GM12878 (cell line): ENCODE results near the gene DBN1. TPM values are rescaled to one million over a fixed set of nuclear protein-coding genes. Genes with fewer than 3 reads are reported as not detected.
A peak's percentile ranks its signal among the peaks of the same experiment; 100 is the strongest.

Experiments
- ATF2 ChIP-seq: IDR thresholded peaks from 2 replicates; pipeline ENCODE4 v1.6.1; 2012; ENCODE audit warnings: low read length, inconsistent platforms
- BMI1 ChIP-seq: fragments of 450-650 bp; IDR thresholded peaks from 2 replicates; pipeline ENCODE4 v1.6.1; 2016; ENCODE audit warnings: mild to moderate bottlenecking, moderate library complexity, borderline replicate concordance
- CBX3 ChIP-seq: fragments of 200-600 bp; sonication (generic); IDR thresholded peaks from 2 replicates; pipeline ENCODE4 v1.6.1; 2016; ENCODE audit warnings: low read depth, borderline replicate concordance
- CHD2 ChIP-seq: IDR thresholded peaks from 2 replicates; pipeline ENCODE4 v1.6.1; 2011; ENCODE audit warnings: low read depth, low read length, improper control_type of control experiment, borderline replicate concordance
- ETV6 ChIP-seq, 2 experiments: fragments of 450-650 bp in 1 of 2; IDR thresholded peaks in 1 of 2; conservative IDR thresholded peaks in 1 of 2; 2 replicates each; pipeline ENCODE4 v1.6.1; 2014; ENCODE audit warnings: antibody characterized with exemption in 1 of 2, borderline replicate concordance in 1 of 2, low read depth in 1 of 2, mild to moderate bottlenecking in 1 of 2, moderate library complexity in 1 of 2
- GATAD2B ChIP-seq: fragments of 450-650 bp; conservative IDR thresholded peaks from 2 replicates; pipeline ENCODE4 v1.6.1; 2017; ENCODE audit warnings: low read depth, mild to moderate bottlenecking, moderate library complexity
- IRF5 ChIP-seq: fragments of 450-650 bp; IDR thresholded peaks from 2 replicates; pipeline ENCODE4 v1.6.1; 2017; ENCODE audit warnings: borderline replicate concordance
- KDM1A ChIP-seq: fragments of 200-600 bp; sonication (generic); IDR thresholded peaks from 2 replicates; pipeline ENCODE4 v1.6.1; 2016; ENCODE audit warnings: borderline replicate concordance
- MEF2A ChIP-seq: IDR thresholded peaks from 2 replicates; pipeline ENCODE4 v1.6.1; 2011; ENCODE audit warnings: low read depth, mild to moderate bottlenecking, low read length, moderate library complexity; ENCODE audit not compliant: insufficient read depth
- MTA2 ChIP-seq: fragments of 450-650 bp; IDR thresholded peaks from 2 replicates; pipeline ENCODE4 v1.6.1; 2016; ENCODE audit warnings: low read depth, mild to moderate bottlenecking, moderate library complexity
- POLR2AphosphoS2 ChIP-seq: IDR thresholded peaks from 2 replicates; pipeline ENCODE4 v1.6.1; 2011; ENCODE audit warnings: low read depth, mild to moderate bottlenecking, low read length, improper control_type of control experiment, moderate library complexity
- RCOR1 ChIP-seq: conservative IDR thresholded peaks from 2 replicates; pipeline ENCODE4 v1.6.1; 2012; ENCODE audit warnings: low read depth, low read length, improper control_type of control experiment
- RELB ChIP-seq: fragments of 450-650 bp; IDR thresholded peaks from 2 replicates; pipeline ENCODE4 v1.6.1; 2017; ENCODE audit warnings: low read depth, mild to moderate bottlenecking, moderate library complexity
- SMAD1 ChIP-seq: fragments of 450-650 bp; IDR thresholded peaks from 2 replicates; pipeline ENCODE4 v1.6.1; 2018; ENCODE audit warnings: mild to moderate bottlenecking, low read depth; ENCODE audit not compliant: partially characterized antibody
- SMC3 ChIP-seq: IDR thresholded peaks from 2 replicates; pipeline ENCODE4 v1.6.1; 2011; ENCODE audit warnings: low read length, improper control_type of control experiment, borderline replicate concordance
- SREBF1 ChIP-seq: IDR thresholded peaks from 2 replicates; pipeline ENCODE4 v1.6.1; 2012; ENCODE audit warnings: mild to moderate bottlenecking, low read length
- SREBF2 ChIP-seq: IDR thresholded peaks from 2 replicates; pipeline ENCODE4 v1.6.1; 2012; ENCODE audit warnings: mild to moderate bottlenecking, low read length
- TAF1 ChIP-seq: IDR thresholded peaks from 2 replicates; pipeline ENCODE4 v1.6.1; 2011; ENCODE audit warnings: mild to moderate bottlenecking, low read depth, low read length, borderline replicate concordance
- TBL1XR1 ChIP-seq: IDR thresholded peaks from 2 replicates; pipeline ENCODE4 v1.6.1; 2012; ENCODE audit warnings: low read depth, low read length, improper control_type of control experiment
- TCF7 ChIP-seq: IDR thresholded peaks from 2 replicates; pipeline ENCODE4 v1.6.1; 2014; ENCODE audit warnings: antibody characterized with exemption, borderline replicate concordance
- polyA plus RNA-seq, 11 experiments: library from polyadenylated mRNA; depleted of rRNA in 4 of 11; unstranded in 6 of 11; stranded (reverse) in 5 of 11; fragments of >200 nt; fragmentation: Nextera tagmentation in 4 of 11; fragmentation: Illumina TruSeq in 1 of 11; extraction: Ambion mirVana in 4 of 11; extraction: Trizol in 1 of 11; gene quantifications; 1 replicate in 1 of 11; 2 replicates in 10 of 11; pipeline versions ENCODE4 v1.2.1 to v1.2.3, GENCODE V29; 2011 to 2016; ENCODE audit warnings: inconsistent platforms in 2 of 11, missing spikeins in 2 of 11, low read depth in 1 of 11
- total RNA-seq, 4 experiments: library from RNA; depleted of rRNA in 3 of 4; stranded (reverse); fragments of >200 nt in 3 of 4; fragmentation: Illumina TruSeq in 1 of 4; extraction: Trizol in 1 of 4; gene quantifications; 2 replicates each; pipeline versions ENCODE4 v1.2.1 to v1.2.3, GENCODE V29; 2013 to 2021

The DBN1 gene
- total and polyA plus RNA-seq, 10 of the 15 experiments (the other 5 are each of a cell fraction or from before 2014, with no cell fraction given): 0.18 to 81.0 (median 27.9) TPM

- TF ChIP-seq ATF2 (no peak), RCOR1 (no peak), ETV6 (conservative IDR thresholded peaks at IDR 0.05 in 1 of 2, IDR thresholded peaks at IDR 0.05 in 1 of 2; ENCODE audit: borderline replicate concordance in 1 of 2, low read depth in 1 of 2) (no peak; a peak in 1 of 4 replicates), TCF7 (no peak), TBL1XR1 (no peak), CBX3 (no peak), SREBF2 (no peak), BMI1 (no peak), KDM1A (no peak), IRF5 (no peak), SREBF1 (no peak), SMAD1 (no peak), MEF2A (no peak), GATAD2B (no peak), RELB (no peak), SMC3 (no peak), CHD2 (no peak), POLR2AphosphoS2 (no peak), TAF1 (peak; percentile 49; the same call in 1 of the 2 replicates), MTA2 (no peak)
- TF ChIP-seq, all 136 proteins: peak for 16
Observed at GRCh38 chr5:177508837-177509236, 35.4 kb upstream of the DBN1 start (continued).
